WTC11 (cell line): ENCODE results near the gene PTPMT1. TPM values are rescaled to one million over a fixed set of nuclear protein-coding genes. Genes with fewer than 3 reads are reported as not detected.

ENCODE experiments used
- ATAC-seq: fragments of 200-7000 bp; cut with Tn5 transposase; 2 replicates; pipeline ENCODE4 v1.10.0; 2021; ENCODE audit warnings: mild to moderate bottlenecking, moderate library complexity
- CTCF ChIA-PET: fragments of 300-600 bp; sonication (Branson Sonifier 250); formaldehyde crosslinking; loops from one replicate; lab custom pipeline; 2021; ENCODE audit warnings: antibody characterized with exemption; lab: Charles Lee
- POLR2A ChIA-PET: fragments of 350-600 bp; sonication (Branson Sonifier 250); formaldehyde crosslinking; loops from one replicate; lab custom pipeline; 2021; ENCODE audit warnings: antibody characterized with exemption; lab: Charles Lee
- DNase-seq: peaks from one replicate; pipeline ENCODE4 v3.0.0; 2021; ENCODE audit warnings: low spot score
- H3K27ac Mint-ChIP-seq: 2 replicates; pipeline ENCODE4 v1.8.0; 2021; ENCODE audit warnings: mixed read lengths
- H3K27me3 Mint-ChIP-seq: 2 replicates; pipeline ENCODE4 v1.8.0; 2021; ENCODE audit warnings: low read depth, mild to moderate bottlenecking, moderate library complexity, mixed read lengths
- H3K36me3 Mint-ChIP-seq: 2 replicates; pipeline ENCODE4 v1.8.0; 2021; ENCODE audit warnings: mixed read lengths
- H3K4me1 Mint-ChIP-seq: 2 replicates; pipeline ENCODE4 v1.8.0; 2022; ENCODE audit warnings: mixed read lengths
- H3K4me3 Mint-ChIP-seq: 2 replicates; pipeline ENCODE4 v1.8.0; 2021; ENCODE audit warnings: mild to moderate bottlenecking, moderate library complexity, mixed read lengths
- H3K9me3 Mint-ChIP-seq: 2 replicates; pipeline ENCODE4 v1.8.0; 2021; ENCODE audit warnings: mixed read lengths
- CBFB ChIP-seq: sonication (generic); formaldehyde crosslinking; IDR thresholded peaks from 2 replicates; pipeline ENCODE4 v1.8.1; 2022; ENCODE audit warnings: mild to moderate bottlenecking, low read depth, missing genetic modification reagents
- CREM ChIP-seq: sonication (generic); formaldehyde crosslinking; IDR thresholded peaks from 2 replicates; pipeline ENCODE4 v1.8.1; 2022; ENCODE audit warnings: mild to moderate bottlenecking, missing genetic modification reagents, moderate library complexity
- EMX1 ChIP-seq: fragments of 250-450 bp; sonication (Bioruptor Pico); IDR thresholded peaks from 2 replicates; pipeline ENCODE4 v1.8.0; 2021; ENCODE audit warnings: mild to moderate bottlenecking
- FOXK1 ChIP-seq: sonication (generic); formaldehyde crosslinking; IDR thresholded peaks from 2 replicates; pipeline ENCODE4 v1.8.0; 2022; ENCODE audit warnings: mild to moderate bottlenecking, moderate library complexity, missing genetic modification reagents
- GRHL2 ChIP-seq: fragments of 250-450 bp; sonication (Bioruptor Pico); IDR thresholded peaks from 2 replicates; pipeline ENCODE4 v1.8.0; 2022; ENCODE audit warnings: mild to moderate bottlenecking, moderate library complexity; ENCODE audit not compliant: insufficient replicate concordance, severe bottlenecking
- IRF2 ChIP-seq: sonication (generic); formaldehyde crosslinking; IDR thresholded peaks from 2 replicates; pipeline ENCODE4 v1.8.0; 2022; ENCODE audit warnings: low read depth, missing genetic modification reagents, borderline replicate concordance
- JUN ChIP-seq: sonication (generic); formaldehyde crosslinking; IDR thresholded peaks from 2 replicates; pipeline ENCODE4 v1.8.0; 2023; ENCODE audit warnings: mild to moderate bottlenecking, missing genetic modification reagents
- MYBL2 ChIP-seq: sonication (generic); formaldehyde crosslinking; IDR thresholded peaks from 2 replicates; pipeline ENCODE4 v1.8.1; 2023; ENCODE audit warnings: mild to moderate bottlenecking, moderate library complexity, missing genetic modification reagents
- NFATC4 ChIP-seq: fragments of 250-450 bp; sonication (Bioruptor Pico); IDR thresholded peaks from 2 replicates; pipeline ENCODE4 v1.9.0; 2021; ENCODE audit warnings: mild to moderate bottlenecking
- NFE2L1 ChIP-seq: sonication (generic); formaldehyde crosslinking; IDR thresholded peaks from 2 replicates; pipeline ENCODE4 v1.8.1; 2023; ENCODE audit warnings: missing genetic modification reagents
- NFYB ChIP-seq: sonication (generic); formaldehyde crosslinking; conservative IDR thresholded peaks from 2 replicates; pipeline ENCODE4 v1.8.0; 2022; ENCODE audit warnings: low read depth, missing genetic modification reagents
- NR3C1 ChIP-seq: sonication (generic); formaldehyde crosslinking; conservative IDR thresholded peaks from 2 replicates; pipeline ENCODE4 v1.8.1; 2023; ENCODE audit warnings: low read depth, mild to moderate bottlenecking, missing genetic modification reagents
- TEAD1 ChIP-seq: sonication (generic); formaldehyde crosslinking; IDR thresholded peaks from 2 replicates; pipeline ENCODE4 v1.8.0; 2022; ENCODE audit warnings: mild to moderate bottlenecking, missing genetic modification reagents
- ZNF138 ChIP-seq: sonication (generic); formaldehyde crosslinking; conservative IDR thresholded peaks from 2 replicates; pipeline ENCODE4 v1.8.1; 2022; ENCODE audit warnings: mild to moderate bottlenecking, moderate library complexity, missing genetic modification reagents
- ZNF263 ChIP-seq: sonication (generic); formaldehyde crosslinking; IDR thresholded peaks from 2 replicates; pipeline ENCODE4 v1.8.1; 2022; ENCODE audit warnings: low read depth, mild to moderate bottlenecking, moderate library complexity, missing genetic modification reagents
- ZNF396 ChIP-seq: fragments of 250-450 bp; sonication (Bioruptor Pico); IDR thresholded peaks from 2 replicates; pipeline ENCODE4 v1.8.0; 2021; ENCODE audit warnings: mild to moderate bottlenecking, moderate library complexity, borderline replicate concordance
- total RNA-seq: library from RNA; stranded (reverse); gene quantifications from 3 replicates; pipeline ENCODE4 v1.2.3, GENCODE V29; 2021
- TF ChIP-seq, protein P1 (sequence below): sonication (generic); formaldehyde crosslinking; IDR thresholded peaks from 2 replicates; pipeline ENCODE4 v1.8.1; 2023; ENCODE audit warnings: mild to moderate bottlenecking, missing genetic modification reagents, moderate library complexity
- TF ChIP-seq, protein P2 (sequence below): fragments of 250-450 bp; sonication (Bioruptor Pico); IDR thresholded peaks from 2 replicates; pipeline ENCODE4 v1.9.0; 2021; ENCODE audit warnings: moderate library complexity, mild to moderate bottlenecking, inconsistent platforms, borderline replicate concordance
- TF ChIP-seq, protein P3 (sequence below): sonication (generic); formaldehyde crosslinking; IDR thresholded peaks from 2 replicates; pipeline ENCODE4 v1.8.0; 2022; ENCODE audit warnings: missing genetic modification reagents
- TF ChIP-seq, protein P4 (sequence below): fragments of 200-600 bp; IDR thresholded peaks from 2 replicates; pipeline ENCODE4 v1.8.0; 2022; ENCODE audit warnings: antibody characterized with exemption
- TF ChIP-seq, protein P5 (sequence below): fragments of 250-450 bp; sonication (Bioruptor Pico); conservative IDR thresholded peaks from 2 replicates; pipeline ENCODE4 v1.9.0; 2021; ENCODE audit warnings: mild to moderate bottlenecking
- TF ChIP-seq, protein P6 (sequence below): sonication (generic); formaldehyde crosslinking; IDR thresholded peaks from 2 replicates; pipeline ENCODE4 v1.8.1; 2022; ENCODE audit warnings: mild to moderate bottlenecking, missing genetic modification reagents, moderate library complexity, borderline replicate concordance

The PTPMT1 gene
- total RNA-seq, 1 experiment from 2014 or later = 49.5 TPM

DNA sequence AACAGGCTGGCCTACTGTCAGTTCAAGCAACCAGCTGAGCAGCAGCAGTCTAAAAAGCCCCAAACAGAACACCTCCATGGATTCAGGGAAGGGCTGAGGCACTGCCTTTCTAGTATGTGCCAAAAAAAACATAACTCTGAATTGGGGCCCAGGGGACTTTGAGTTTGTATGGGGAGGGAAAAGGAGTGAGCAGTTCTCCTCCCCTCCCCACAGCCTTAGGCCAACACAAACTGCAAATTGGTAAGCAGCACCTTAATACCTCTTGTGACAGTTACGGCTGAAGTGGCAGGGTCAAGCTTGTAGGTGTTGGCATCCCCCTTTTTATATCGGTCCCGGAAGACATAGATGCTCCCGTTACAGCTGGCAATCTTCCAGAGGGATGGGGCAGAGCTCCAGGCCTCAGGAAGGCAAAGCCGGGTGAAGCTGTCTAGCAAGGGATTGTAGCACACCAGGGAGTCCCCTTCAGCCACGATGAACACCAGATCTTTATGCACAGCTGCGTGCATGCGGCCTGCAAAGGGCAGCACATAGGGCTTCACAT lies 7.4 kb downstream of the PTPMT1 start:
- ChIA-PET POLR2A (interaction anchor here (0.6 kb wide), 1 partner anchor 36 kb away, joined by 7 read pairs; no protein-coding TSS in a partner anchor), CTCF (no interaction called here)
- ATAC-seq = no peak
- Mint-ChIP-seq H3K27me3 (no peaks in the 10 kb centered on the region), H3K9me3 (no peaks in the 10 kb centered on the region), H3K4me1 (peaks cover 8% of the 10 kb centered on the region), H3K4me3 (no peak overlapping the region), H3K27ac (no peak overlapping the region), H3K36me3 (peaks cover 67% of the 10 kb centered on the region)
- TF ChIP-seq NFYB (CRISPR knock-in tag) (no peak), IRF2 (no peak), NFE2L1 (CRISPR knock-in tag) (no peak), CREM (CRISPR knock-in tag) (no peak), NR3C1 (no peak), FOXK1 (CRISPR knock-in tag) (no peak), TEAD1 (no peak), GRHL2 (CRISPR knock-in tag) (no peak), CBFB (CRISPR knock-in tag) (no peak), MYBL2 (CRISPR knock-in tag) (no peak), ZNF263 (CRISPR knock-in tag) (no peak), NFATC4 (CRISPR knock-in tag) (no peak), ZNF138 (no peak), EMX1 (CRISPR knock-in tag) (no peak)
- TF ChIP-seq, protein P1, sequence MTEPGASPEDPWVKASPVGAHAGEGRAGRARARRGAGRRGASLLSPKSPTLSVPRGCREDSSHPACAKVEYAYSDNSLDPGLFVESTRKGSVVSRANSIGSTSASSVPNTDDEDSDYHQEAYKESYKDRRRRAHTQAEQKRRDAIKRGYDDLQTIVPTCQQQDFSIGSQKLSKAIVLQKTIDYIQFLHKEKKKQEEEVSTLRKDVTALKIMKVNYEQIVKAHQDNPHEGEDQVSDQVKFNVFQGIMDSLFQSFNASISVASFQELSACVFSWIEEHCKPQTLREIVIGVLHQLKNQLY (CRISPR knock-in tag) = no peak
- TF ChIP-seq, protein P2, sequence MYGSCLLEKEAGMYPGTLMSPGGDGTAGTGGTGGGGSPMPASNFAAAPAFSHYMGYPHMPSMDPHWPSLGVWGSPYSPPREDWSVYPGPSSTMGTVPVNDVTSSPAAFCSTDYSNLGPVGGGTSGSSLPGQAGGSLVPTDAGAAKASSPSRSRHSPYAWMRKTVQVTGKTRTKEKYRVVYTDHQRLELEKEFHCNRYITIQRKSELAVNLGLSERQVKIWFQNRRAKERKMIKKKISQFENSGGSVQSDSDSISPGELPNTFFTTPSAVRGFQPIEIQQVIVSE = no peak
- TF ChIP-seq, protein P3, sequence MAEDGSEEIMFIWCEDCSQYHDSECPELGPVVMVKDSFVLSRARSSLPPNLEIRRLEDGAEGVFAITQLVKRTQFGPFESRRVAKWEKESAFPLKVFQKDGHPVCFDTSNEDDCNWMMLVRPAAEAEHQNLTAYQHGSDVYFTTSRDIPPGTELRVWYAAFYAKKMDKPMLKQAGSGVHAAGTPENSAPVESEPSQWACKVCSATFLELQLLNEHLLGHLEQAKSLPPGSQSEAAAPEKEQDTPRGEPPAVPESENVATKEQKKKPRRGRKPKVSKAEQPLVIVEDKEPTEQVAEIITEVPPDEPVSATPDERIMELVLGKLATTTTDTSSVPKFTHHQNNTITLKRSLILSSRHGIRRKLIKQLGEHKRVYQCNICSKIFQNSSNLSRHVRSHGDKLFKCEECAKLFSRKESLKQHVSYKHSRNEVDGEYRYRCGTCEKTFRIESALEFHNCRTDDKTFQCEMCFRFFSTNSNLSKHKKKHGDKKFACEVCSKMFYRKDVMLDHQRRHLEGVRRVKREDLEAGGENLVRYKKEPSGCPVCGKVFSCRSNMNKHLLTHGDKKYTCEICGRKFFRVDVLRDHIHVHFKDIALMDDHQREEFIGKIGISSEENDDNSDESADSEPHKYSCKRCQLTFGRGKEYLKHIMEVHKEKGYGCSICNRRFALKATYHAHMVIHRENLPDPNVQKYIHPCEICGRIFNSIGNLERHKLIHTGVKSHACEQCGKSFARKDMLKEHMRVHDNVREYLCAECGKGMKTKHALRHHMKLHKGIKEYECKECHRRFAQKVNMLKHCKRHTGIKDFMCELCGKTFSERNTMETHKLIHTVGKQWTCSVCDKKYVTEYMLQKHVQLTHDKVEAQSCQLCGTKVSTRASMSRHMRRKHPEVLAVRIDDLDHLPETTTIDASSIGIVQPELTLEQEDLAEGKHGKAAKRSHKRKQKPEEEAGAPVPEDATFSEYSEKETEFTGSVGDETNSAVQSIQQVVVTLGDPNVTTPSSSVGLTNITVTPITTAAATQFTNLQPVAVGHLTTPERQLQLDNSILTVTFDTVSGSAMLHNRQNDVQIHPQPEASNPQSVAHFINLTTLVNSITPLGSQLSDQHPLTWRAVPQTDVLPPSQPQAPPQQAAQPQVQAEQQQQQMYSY (CRISPR knock-in tag) = no peak
- no peak for DNase-seq

DNA sequence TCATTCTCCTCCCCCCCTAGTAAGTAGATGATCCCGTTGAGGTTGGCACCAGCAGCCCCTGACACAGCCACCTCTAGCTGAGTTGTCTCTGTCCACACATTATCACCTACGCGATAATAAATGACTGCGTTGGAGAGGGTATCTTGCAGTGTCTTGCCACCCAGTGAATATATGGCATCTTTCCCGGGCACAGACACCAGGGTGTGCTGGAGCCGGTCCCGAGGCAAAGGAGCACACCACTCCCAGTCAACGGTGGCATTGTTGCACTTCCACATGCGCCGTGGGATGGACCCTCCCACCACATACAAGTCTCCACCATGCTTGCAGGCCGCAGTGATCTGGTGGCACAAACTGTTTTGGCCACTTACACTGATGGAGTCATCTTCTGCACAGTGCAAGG lies 7.9 kb downstream of the PTPMT1 start:
- H3K27ac Mint-ChIP-seq = no peak overlapping the region
- H3K27me3 Mint-ChIP-seq = no peaks in the 10 kb centered on the region
- ATAC-seq (no peak), DNase-seq (no peak)
- CTCF ChIA-PET = no interaction called here
- no peaks in the 10 kb centered on the region for H3K9me3 Mint-ChIP-seq
- POLR2A ChIA-PET = no interaction called here
- H3K4me1 Mint-ChIP-seq = peaks cover 12% of the 10 kb centered on the region
- no peak overlapping the region for H3K4me3 Mint-ChIP-seq
- TF ChIP-seq, protein P4, sequence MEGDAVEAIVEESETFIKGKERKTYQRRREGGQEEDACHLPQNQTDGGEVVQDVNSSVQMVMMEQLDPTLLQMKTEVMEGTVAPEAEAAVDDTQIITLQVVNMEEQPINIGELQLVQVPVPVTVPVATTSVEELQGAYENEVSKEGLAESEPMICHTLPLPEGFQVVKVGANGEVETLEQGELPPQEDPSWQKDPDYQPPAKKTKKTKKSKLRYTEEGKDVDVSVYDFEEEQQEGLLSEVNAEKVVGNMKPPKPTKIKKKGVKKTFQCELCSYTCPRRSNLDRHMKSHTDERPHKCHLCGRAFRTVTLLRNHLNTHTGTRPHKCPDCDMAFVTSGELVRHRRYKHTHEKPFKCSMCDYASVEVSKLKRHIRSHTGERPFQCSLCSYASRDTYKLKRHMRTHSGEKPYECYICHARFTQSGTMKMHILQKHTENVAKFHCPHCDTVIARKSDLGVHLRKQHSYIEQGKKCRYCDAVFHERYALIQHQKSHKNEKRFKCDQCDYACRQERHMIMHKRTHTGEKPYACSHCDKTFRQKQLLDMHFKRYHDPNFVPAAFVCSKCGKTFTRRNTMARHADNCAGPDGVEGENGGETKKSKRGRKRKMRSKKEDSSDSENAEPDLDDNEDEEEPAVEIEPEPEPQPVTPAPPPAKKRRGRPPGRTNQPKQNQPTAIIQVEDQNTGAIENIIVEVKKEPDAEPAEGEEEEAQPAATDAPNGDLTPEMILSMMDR = no peak
- TF ChIP-seq JUN (no peak), ZNF396 (no peak)
- TF ChIP-seq, protein P5, sequence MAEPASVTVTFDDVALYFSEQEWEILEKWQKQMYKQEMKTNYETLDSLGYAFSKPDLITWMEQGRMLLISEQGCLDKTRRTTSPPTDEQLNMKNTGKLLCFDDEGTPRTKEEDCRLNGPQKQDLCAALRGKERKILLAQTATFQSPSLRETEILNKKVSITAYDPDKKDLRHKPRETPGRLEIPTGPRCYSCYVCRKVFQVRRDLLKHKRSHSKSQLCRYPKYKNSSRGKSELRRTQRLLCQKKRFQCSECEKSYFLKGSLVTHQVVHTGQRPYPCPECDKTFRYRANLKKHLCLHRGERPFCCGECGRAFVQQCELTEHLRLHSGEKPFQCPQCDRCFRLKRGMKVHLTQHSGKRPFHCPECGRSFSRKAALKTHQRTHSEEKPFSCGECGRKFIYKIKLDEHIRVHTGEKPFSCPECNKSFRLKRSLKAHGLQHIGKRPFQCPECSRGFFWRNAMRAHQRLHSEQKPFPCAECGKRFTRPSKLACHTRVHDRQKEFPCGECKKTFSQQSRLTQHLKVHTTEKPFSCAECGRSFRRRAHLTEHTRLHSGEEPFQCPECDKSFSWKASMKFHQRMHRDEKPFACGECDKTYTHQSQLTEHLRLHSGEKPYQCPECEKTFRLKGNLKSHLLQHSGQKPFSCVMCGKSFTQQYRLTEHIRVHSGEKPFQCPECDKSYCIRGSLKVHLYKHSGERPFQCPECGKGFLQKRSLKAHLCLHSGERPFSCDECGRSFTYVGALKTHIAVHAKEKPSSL (CRISPR knock-in tag) = no peak
- TF ChIP-seq, protein P2 = no peak
- TF ChIP-seq, protein P6, sequence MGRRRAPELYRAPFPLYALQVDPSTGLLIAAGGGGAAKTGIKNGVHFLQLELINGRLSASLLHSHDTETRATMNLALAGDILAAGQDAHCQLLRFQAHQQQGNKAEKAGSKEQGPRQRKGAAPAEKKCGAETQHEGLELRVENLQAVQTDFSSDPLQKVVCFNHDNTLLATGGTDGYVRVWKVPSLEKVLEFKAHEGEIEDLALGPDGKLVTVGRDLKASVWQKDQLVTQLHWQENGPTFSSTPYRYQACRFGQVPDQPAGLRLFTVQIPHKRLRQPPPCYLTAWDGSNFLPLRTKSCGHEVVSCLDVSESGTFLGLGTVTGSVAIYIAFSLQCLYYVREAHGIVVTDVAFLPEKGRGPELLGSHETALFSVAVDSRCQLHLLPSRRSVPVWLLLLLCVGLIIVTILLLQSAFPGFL (CRISPR knock-in tag) = no peak
- H3K36me3 Mint-ChIP-seq = peaks cover 67% of the 10 kb centered on the region
